ENCODE data around the gene DESI2.

- TF ChIP-seq CTCF (IDR thresholded peaks at IDR 0.05; ENCODE audit: poor library complexity) = no peak
- no peak for TF ChIP-seq EZH2phosphoT487 (IDR thresholded peaks at IDR 0.05; ENCODE audit: low read depth, severe bottlenecking, unreplicated experiment)
Observed at GRCh38 chr1:244751271-244751895, 98.5 kb downstream of the DESI2 start.

Measured in hepatocyte (in vitro differentiated cells).